ENCODE data around the gene JAG1. TPM values are rescaled to one million over a fixed set of nuclear protein-coding genes. Genes with fewer than 3 reads are reported as not detected.
A peak's percentile ranks its signal among the peaks of the same experiment; 100 is the strongest.

JAG1 gene
- polyA plus RNA-seq, 2 of the 4 experiments (the other 2 are of a cell fraction) = 80.9 to 90.0 TPM

- ATAC-seq = no peak
- TF ChIP-seq CTCF (IDR thresholded peaks at IDR 0.05) (no peak), E2F6 (IDR thresholded peaks at IDR 0.05; ENCODE audit: borderline replicate concordance, low read depth) (no peak), EHMT2 (IDR thresholded peaks at IDR 0.05; ENCODE audit: low read depth) (no peak), BHLHE40 (IDR thresholded peaks at IDR 0.05; ENCODE audit: low read depth, low read length) (no peak), SREBF2 (IDR thresholded peaks at IDR 0.05) (no peak), MAFK (IDR thresholded peaks at IDR 0.05; ENCODE audit: partially characterized antibody) (no peak), KDM5A (IDR thresholded peaks at IDR 0.05) (no peak), USF2 (IDR thresholded peaks at IDR 0.05) (no peak), PHF8 (IDR thresholded peaks at IDR 0.05; ENCODE audit: borderline replicate concordance, low read depth) (no peak), HEYL (CRISPR knock-in tag; IDR thresholded peaks at IDR 0.05) (no peak), ZFP36 (IDR thresholded peaks at IDR 0.05; ENCODE audit: borderline replicate concordance, partially characterized antibody) (no peak), NPAS2 (CRISPR knock-in tag; IDR thresholded peaks at IDR 0.05; ENCODE audit: borderline replicate concordance) (no peak), POLR2AphosphoS2 (conservative IDR thresholded peaks at IDR 0.05; ENCODE audit: low read length) (no peak), FOSL2 (IDR thresholded peaks at IDR 0.05) (no peak), FOSL2 (CRISPR knock-in tag; IDR thresholded peaks at IDR 0.05) (no peak)
- peak overlapping the region; percentile 85 to 86 for H3K27ac ChIP-seq
- ChIA-PET CTCF (interaction anchor here (0.9 to 7.7 kb wide), 3 partner anchors 39 to 829 kb away, joined by 3 to 31 read pairs (median 3); partner anchors contain the start of gene JAG1), POLR2A (interaction anchor here (1.6 kb wide), 1 partner anchor 40 kb away, joined by 3 read pairs; the partner anchor contains the start of gene JAG1)
- no peaks in the 10 kb centered on the region for H3K9me3 ChIP-seq
- FAIRE-seq = no peak
- no peak overlapping the region for H3K4me3 ChIP-seq
- peak overlapping the region; percentile 87 for H3K4me2 ChIP-seq
- no peak for DNase-seq (ENCODE audit: low read depth in 1 of 2, low spot score in 1 of 2)
- peaks cover 93% of the 10 kb centered on the region for H3K4me1 ChIP-seq
These were observed 40.6 kb upstream of the JAG1 start for GRCh38 chr20:10714236-10714975.

GRCh38 chr20:10713161-10713560, 39.4 kb upstream of the JAG1 start:
- POLR2A ChIA-PET = interaction anchor here (1.6 kb wide), 1 partner anchor 39 kb away, joined by 3 read pairs; the partner anchor contains the start of gene JAG1
- H3K9me3 ChIP-seq = no peaks in the 10 kb centered on the region
- H3K4me3 ChIP-seq = no peak overlapping the region
- peak overlapping the region; percentile 86 to 91 for H3K27ac ChIP-seq
- FAIRE-seq (peak; percentile 49), DNase-seq (ENCODE audit: low read depth in 1 of 2, low spot score in 1 of 2) (no peak), ATAC-seq (no peak)
- CTCF ChIA-PET = interaction anchor here (0.5 to 7.7 kb wide), 5 partner anchors 12 to 831 kb away, joined by 3 to 31 read pairs (median 3); partner anchors contain the start of gene JAG1
- 87% methylated on average over 2 of the region's 2 CpGs for WGBS (ENCODE audit: missing lambda C conversion rate)
- H3K4me1 ChIP-seq = peaks cover 93% of the 10 kb centered on the region
- no peak for TF ChIP-seq MYC (IDR thresholded peaks at IDR 0.05; ENCODE audit: borderline replicate concordance, low read length)
- peak overlapping the region; percentile 76; the same call in 1 of the 3 replicates for H3K4me2 ChIP-seq

- WGBS (ENCODE audit: missing lambda C conversion rate) = 18% methylated on average over 5 of the region's 5 CpGs
- H3K4me3 ChIP-seq = peak overlapping the region; percentile 30
- H3K27ac ChIP-seq = peak overlapping the region; percentile 86 to 91
- ATAC-seq = no peak
- peaks cover 93% of the 10 kb centered on the region for H3K4me1 ChIP-seq
- POLR2A ChIA-PET = interaction anchor here (0.8 to 2.1 kb wide), 2 partner anchors 38 to 290 kb away, joined by 3 to 14 read pairs; partner anchors contain the start of gene JAG1
- CTCF ChIA-PET = interaction anchor here (0.5 to 2.3 kb wide), 4 partner anchors 11 to 677 kb away, joined by 3 to 5 read pairs (median 4); no protein-coding TSS in a partner anchor
- DNase-seq (ENCODE audit: low read depth in 1 of 2, low spot score in 1 of 2) = no peak
- peak; percentile 97 for FAIRE-seq
- H3K4me2 ChIP-seq = peak overlapping the region; percentile 76
- H3K9me3 ChIP-seq = no peaks in the 10 kb centered on the region
- TF ChIP-seq EHF (CRISPR knock-in tag; IDR thresholded peaks at IDR 0.05) (peak; percentile 75; the same call in 1 of the 2 replicates), USF2 (IDR thresholded peaks at IDR 0.05) (no peak), KDM1A (IDR thresholded peaks at IDR 0.05; ENCODE audit: low read depth) (0 out of 2 replicates have a peak, but pooled peaks have one; percentile 25), MAFK (IDR thresholded peaks at IDR 0.05; ENCODE audit: partially characterized antibody) (no peak), HES2 (IDR thresholded peaks at IDR 0.05) (no peak), NPAS2 (CRISPR knock-in tag; IDR thresholded peaks at IDR 0.05; ENCODE audit: borderline replicate concordance) (no peak), MAX (IDR thresholded peaks at IDR 0.05) (peak; percentile 54; the same call in 1 of the 2 replicates), HDAC2 (IDR thresholded peaks at IDR 0.05) (no peak), FOSB (CRISPR knock-in tag; IDR thresholded peaks at IDR 0.05) (0 out of 2 replicates have a peak, but pooled peaks have one; percentile 19), HOXB5 (CRISPR knock-in tag; IDR thresholded peaks at IDR 0.05) (peak; percentile 58; the same call in 1 of the 2 replicates), BCL3 (IDR thresholded peaks at IDR 0.05) (no peak)
These were observed 38.2 kb upstream of the JAG1 start for GRCh38 chr20:10711903-10712451.
